Epidermal melanocyte (primary cell): ENCODE results near the gene CSPG4.
"Not testable (repeated sequence)": the region's sequence is repeated elsewhere in the genome, so short reads cannot be mapped to it uniquely, and the experiment has no call there.

ENCODE experiments used
- DNase-seq: peaks from one replicate; pipeline ENCODE4 v3.0.0; 2011; ENCODE audit warnings: low spot score; ENCODE audit not compliant: insufficient read length

CSPG4 gene

DNA sequence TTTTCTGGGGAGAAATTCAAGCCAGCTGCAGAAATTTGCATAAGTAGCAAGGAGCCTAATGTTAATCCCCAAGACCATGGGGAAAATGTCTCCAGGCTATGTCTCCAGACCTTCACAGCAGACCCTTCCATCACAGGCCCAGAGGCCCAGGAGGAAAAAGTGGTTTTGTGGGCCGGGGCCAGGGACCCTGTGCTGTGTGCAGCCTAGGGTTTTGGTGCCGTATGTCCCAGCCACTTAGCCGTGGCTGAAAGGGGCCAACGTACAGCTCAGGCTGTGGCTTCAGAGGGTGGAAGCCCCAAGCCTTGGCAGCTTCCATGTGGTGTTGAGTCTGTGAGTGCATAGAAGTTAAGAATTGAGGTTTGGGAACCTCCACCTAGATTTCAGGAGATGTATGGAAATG is 29.7 kb upstream of the CSPG4 start:
- DNase-seq: not testable (repeated sequence)

GRCh38 chr15:75739791-75740190 is 27.1 kb upstream of the CSPG4 start:
- no peak for DNase-seq

DNA sequence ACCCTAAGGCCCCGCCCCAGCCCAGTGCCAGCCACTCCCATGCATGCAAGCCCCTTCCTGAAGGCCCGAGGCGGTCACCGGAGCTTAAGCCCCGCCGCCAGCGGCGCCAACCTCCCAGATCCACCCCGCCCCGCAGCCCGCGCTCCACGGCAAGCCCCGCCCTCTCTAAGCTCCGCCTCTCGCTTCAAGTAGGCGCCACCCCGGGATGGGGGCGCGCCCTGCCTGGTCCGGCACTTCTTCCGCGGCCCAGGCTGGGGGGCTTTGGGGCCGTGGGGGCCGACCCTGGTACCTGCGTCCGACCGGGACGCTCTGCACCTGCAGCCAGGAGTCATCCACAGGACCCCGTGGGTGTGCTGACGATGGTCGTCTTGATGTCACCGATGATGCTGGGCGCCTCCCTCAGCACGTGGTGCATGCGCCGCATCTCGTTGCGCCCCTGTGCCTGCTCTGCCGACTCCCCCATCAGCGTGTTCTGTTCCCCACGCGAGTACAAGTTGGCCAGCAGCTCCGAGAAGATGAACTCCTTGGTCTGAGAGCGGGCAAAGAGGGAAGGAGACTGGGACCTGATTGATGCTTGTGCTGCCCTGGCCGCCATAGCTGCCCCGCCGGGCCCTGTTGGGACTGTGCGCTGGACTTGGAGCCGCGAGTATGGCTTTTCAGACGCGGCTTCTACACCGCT is 26.1 kb upstream of the CSPG4 start:
- peak; percentile 93 for DNase-seq

DNA sequence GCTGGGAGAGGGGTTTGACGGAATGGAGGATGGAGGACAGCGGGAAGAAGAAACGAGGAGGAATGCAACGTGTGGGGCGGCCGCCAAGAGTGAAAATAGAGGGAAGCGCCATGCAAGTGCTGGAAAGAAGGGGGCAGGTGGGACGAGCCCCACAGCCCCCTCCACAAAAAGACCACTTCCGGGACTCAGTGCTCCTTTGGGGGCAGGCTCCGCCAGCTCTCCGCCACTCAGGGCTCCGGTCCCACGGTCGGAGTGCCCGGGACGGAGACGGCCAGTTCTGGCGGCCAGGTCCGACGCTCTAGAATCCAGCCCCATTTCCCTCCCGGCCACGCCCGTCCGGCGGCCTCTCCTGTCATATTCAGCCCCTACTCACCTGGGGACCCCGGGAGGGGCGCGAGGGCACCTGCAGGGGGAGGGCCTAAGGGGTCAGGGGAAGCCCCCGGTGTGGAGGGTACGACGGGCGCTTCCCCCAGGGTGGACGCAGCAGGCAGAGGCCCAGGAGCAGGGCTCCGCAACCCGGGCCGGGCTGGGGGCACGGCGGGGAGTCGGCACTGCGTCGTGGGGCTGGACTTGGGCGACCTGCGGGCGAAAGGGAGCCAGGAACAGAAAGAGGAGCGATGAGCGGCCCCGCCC is 25.5 kb upstream of the CSPG4 start:
- no peak for DNase-seq

GRCh38 chr15:75737116-75738013 is 24.7 kb upstream of the CSPG4 start:
- DNase-seq: not testable (repeated sequence)

DNA sequence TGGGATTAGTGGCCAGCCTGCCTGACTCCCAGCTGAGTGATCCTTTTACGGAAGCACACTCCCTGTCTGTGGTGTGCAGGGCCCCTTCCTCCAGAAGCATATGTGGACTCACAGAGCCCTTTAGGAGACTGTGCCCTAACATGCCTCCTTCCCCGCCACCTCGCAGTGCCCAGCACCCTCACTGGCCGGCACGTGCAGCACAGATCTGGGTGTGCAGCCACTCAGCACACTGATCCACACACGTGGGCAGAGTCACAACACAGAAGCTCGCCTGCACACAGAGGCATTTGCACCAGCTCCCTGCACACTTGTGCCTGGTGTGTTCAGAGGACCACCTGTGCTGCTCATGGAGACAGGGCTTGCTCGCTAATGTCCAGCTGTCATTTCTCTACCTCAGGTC is 23.6 kb upstream of the CSPG4 start:
- DNase-seq: no peak

GRCh38 chr15:75734861-75735760 is 22.5 kb upstream of the CSPG4 start:
- DNase-seq: not testable (repeated sequence)

GRCh38 chr15:75733761-75734651 is 21.4 kb upstream of the CSPG4 start:
- DNase-seq: no peak

- no peak for DNase-seq
Observed at GRCh38 chr15:75732809-75733451, 20.3 kb upstream of the CSPG4 start.

DNA sequence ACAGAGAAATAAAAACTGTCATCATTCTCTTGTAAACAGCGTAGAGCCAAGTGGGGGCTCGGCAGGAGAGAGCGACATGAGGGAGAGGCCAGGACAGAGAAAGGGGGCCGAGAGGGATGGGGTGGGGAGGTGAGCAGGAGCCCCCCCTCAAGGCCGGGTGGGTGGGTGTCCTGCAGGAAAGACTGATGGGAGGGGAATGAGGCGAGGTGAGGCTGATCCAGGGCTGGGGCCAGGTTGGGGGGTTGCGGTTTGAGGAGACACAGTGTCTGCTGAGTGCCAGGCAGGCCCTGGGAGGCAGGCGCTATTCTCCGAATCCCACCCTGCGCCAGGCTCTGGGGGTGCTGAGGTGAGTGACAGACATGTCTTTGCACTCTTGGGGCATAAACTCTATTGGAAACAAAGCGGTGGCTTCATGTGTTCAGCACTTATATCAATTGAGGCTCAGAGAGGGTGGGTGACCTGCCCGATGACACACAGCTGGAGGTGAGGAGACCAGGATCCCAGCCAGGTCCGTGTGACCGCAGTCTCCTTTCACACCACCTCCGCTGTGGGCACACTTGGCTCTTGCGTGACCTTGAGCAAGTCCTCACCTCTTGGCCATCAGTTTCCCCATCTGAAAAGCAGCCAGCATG is 19.6 kb upstream of the CSPG4 start:
- DNase-seq: no peak

GRCh38 chr15:75731248-75732151 is 18.9 kb upstream of the CSPG4 start:
- peak; percentile 52 for DNase-seq

- not testable (repeated sequence) for DNase-seq
Observed at GRCh38 chr15:75730376-75731247, 18.0 kb upstream of the CSPG4 start.

- DNase-seq: no peak
Observed at GRCh38 chr15:75729326-75730069, 16.9 kb upstream of the CSPG4 start.

DNA sequence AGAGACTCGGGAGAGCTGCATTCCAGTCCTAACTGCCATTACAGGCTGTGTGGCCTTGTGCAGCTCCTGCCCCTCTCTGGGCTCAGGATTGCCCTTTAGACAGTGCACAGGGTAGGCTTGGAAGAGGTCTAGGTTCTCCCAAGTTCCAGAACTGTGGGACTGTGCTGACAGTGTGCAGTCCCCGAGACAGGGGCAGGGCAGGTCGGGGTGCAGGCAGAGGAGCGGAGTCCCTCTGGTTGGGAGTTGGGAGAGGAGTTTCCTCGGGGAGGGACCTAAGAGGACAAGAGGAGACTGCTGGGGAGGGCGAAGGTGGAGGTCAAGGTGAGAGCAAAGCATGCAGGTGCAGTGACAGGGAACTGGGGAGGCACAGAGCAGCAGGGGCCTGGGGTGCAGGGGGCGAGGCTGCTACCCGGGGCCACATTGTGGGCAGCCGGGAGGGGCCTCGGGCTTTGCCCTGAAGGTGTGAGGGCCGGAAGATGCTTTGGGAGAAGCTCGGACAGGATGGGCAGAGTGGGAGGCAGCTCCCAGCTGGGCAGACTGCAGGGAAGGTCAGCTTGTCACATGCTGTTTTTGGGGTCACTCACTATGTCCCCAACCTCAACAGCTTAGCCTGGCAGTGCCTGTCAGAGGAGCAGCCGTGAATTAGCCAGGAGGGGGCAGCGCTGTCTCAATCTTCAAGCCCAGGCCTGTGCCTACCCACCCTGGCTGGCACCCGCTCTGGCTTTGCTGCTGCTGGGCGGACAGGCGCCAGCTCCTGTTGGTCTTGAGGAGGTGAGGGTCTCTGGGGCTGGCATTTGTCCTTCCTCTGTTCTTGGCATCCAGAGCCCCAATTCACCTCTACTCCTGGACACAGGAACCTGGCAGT is 15.4 kb upstream of the CSPG4 start:
- no peak for DNase-seq

GRCh38 chr15:75727031-75727531 is 14.4 kb upstream of the CSPG4 start:
- no peak for DNase-seq
